ENCODE results near the gene CABP5. TPM values are rescaled to one million over a fixed set of nuclear protein-coding genes. Genes with fewer than 3 reads are reported as not detected.

CABP5 gene
- total RNA-seq, 6 experiments from 2014 or later = not detected

GRCh38 chr19:48061401-48062344 lies 17.8 kb upstream of the CABP5 start:
- TF ChIP-seq POLR2A (IDR thresholded peaks at IDR 0.05) (no peak), CTCF (IDR thresholded peaks at IDR 0.05) (no peak)
- Histone ChIP-seq H3K4me3 (no peak overlapping the region), H3K36me3 (no peaks in the 10 kb centered on the region), H3K4me1 (no peaks in the 10 kb centered on the region), H3K9me3 (no peaks in the 10 kb centered on the region), H3K27ac (no peak overlapping the region), H3K27me3 (no peaks in the 10 kb centered on the region)
- intact Hi-C loops (cut with DNase I) = no loop called here
- no peak for ATAC-seq
- WGBS (ENCODE audit: insufficient coverage, low coverage, low lambda C conversion rate, missing lambda C conversion rate) = 52% methylated on average over 23 of the region's 37 CpGs
- DNase-seq = no peak

- intact Hi-C loops (cut with DNase I) = no loop called here
- H3K27me3 ChIP-seq = no peaks in the 10 kb centered on the region
- H3K4me1 ChIP-seq = no peaks in the 10 kb centered on the region
- H3K9me3 ChIP-seq = no peaks in the 10 kb centered on the region
- H3K36me3 ChIP-seq = no peaks in the 10 kb centered on the region
- ATAC-seq (no peak), DNase-seq (no peak)
- no peak overlapping the region for H3K4me3 ChIP-seq
- TF ChIP-seq POLR2A (IDR thresholded peaks at IDR 0.05) (no peak), CTCF (IDR thresholded peaks at IDR 0.05) (no peak)
- 81% methylated on average over 5 of the region's 5 CpGs for WGBS (ENCODE audit: insufficient coverage, low coverage, low lambda C conversion rate, missing lambda C conversion rate)
- H3K27ac ChIP-seq = no peak overlapping the region
These were observed 16.5 kb upstream of the CABP5 start for GRCh38 chr19:48060381-48060780.

GRCh38 chr19:48059331-48059730 lies 15.5 kb upstream of the CABP5 start:
- DNase-seq = no peak
- ATAC-seq = no peak
- TF ChIP-seq CTCF (IDR thresholded peaks at IDR 0.05) (no peak), POLR2A (IDR thresholded peaks at IDR 0.05) (no peak)
- no peaks in the 10 kb centered on the region for H3K36me3 ChIP-seq
- no peaks in the 10 kb centered on the region for H3K9me3 ChIP-seq
- no peaks in the 10 kb centered on the region for H3K27me3 ChIP-seq
- no peak overlapping the region for H3K27ac ChIP-seq
- no peaks in the 10 kb centered on the region for H3K4me1 ChIP-seq
- H3K4me3 ChIP-seq = no peak overlapping the region
- WGBS (ENCODE audit: insufficient coverage, low coverage, low lambda C conversion rate, missing lambda C conversion rate) = 78% methylated on average over 5 of the region's 6 CpGs
- intact Hi-C loops (cut with DNase I) = no loop called here

GRCh38 chr19:48053856-48054255 lies 10.0 kb upstream of the CABP5 start:
- Histone ChIP-seq H3K9me3 (no peaks in the 10 kb centered on the region), H3K4me3 (no peak overlapping the region), H3K27me3 (no peaks in the 10 kb centered on the region), H3K36me3 (no peaks in the 10 kb centered on the region), H3K27ac (no peak overlapping the region), H3K4me1 (no peaks in the 10 kb centered on the region)
- 84% methylated on average over 4 of the region's 5 CpGs for WGBS (ENCODE audit: insufficient coverage, low coverage, low lambda C conversion rate, missing lambda C conversion rate)
- ATAC-seq (no peak), DNase-seq (no peak)
- TF ChIP-seq POLR2A (IDR thresholded peaks at IDR 0.05) (no peak), CTCF (IDR thresholded peaks at IDR 0.05) (no peak)
- intact Hi-C loops (cut with DNase I) = no loop called here
